Mucosa of stomach (tissue), 1 donor: ENCODE results near the gene C9orf72.

Experiments used
- H3K27me3 ChIP-seq: one replicate; pipeline ENCODE4 v1.7.0; 2013; ENCODE audit warnings: mild to moderate bottlenecking, low read length; ENCODE audit not compliant: control insufficient read depth, insufficient read depth
- H3K36me3 ChIP-seq: one replicate; pipeline ENCODE4 v1.7.0; 2013; ENCODE audit warnings: low read length; ENCODE audit not compliant: control insufficient read depth, insufficient read depth
- H3K4me1 ChIP-seq: one replicate; pipeline ENCODE4 v1.7.0; 2013; ENCODE audit warnings: mild to moderate bottlenecking, low read length; ENCODE audit not compliant: control insufficient read depth, insufficient read depth
- H3K4me3 ChIP-seq: one replicate; pipeline ENCODE4 v1.7.0; 2013; ENCODE audit warnings: low read length
- H3K9ac ChIP-seq: one replicate; pipeline ENCODE4 v1.7.0; 2013; ENCODE audit warnings: mild to moderate bottlenecking, low read length, moderate library complexity
- H3K9me3 ChIP-seq: one replicate; pipeline ENCODE4 v1.7.0; 2013; ENCODE audit warnings: mild to moderate bottlenecking, low read length, moderate library complexity; ENCODE audit not compliant: control insufficient read depth
- donor health status: Pancreatic carcinoma.

The C9orf72 gene

DNA sequence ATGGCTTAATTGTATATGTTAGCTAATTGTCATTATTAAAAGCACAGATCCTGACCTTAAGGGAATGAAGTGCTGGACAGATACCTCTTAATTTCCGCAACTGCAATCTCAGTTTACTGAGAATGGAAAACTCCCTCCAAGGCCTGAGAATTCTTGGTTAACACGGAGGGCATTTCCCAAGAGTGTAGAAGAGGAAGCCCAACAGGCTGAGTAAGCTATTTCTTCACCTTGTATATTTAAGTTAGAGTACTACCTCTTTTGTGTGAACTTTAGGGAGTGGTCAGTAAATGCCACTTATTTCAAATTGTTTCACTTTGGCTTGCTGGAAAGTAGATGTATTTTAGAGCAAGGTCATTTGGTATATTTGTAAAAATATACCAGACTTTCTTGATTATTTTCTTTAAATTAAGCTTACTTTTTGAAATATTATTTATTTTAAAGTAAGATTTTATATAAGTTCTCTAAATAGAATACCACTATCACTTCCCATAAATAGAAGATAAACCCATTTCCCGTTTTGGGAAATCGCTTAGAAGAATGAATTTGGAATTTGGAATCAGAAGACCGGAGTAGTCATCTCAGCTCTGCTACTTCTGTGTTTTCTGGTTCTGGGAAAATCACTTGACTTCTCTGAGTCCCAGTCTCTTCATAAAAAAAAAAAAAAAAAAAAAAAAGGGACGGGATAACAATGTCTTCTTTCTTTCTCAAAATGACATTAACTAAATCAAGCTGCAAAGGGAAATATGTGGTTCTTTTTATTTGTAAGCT is 26.0 kb upstream of the C9orf72 start:
- Histone ChIP-seq H3K4me1 (peaks cover 9% of the 10 kb centered on the region), H3K9ac (no peak overlapping the region), H3K4me3 (no peak overlapping the region), H3K9me3 (no peaks in the 10 kb centered on the region), H3K27me3 (no peaks in the 10 kb centered on the region), H3K36me3 (no peaks in the 10 kb centered on the region)

DNA sequence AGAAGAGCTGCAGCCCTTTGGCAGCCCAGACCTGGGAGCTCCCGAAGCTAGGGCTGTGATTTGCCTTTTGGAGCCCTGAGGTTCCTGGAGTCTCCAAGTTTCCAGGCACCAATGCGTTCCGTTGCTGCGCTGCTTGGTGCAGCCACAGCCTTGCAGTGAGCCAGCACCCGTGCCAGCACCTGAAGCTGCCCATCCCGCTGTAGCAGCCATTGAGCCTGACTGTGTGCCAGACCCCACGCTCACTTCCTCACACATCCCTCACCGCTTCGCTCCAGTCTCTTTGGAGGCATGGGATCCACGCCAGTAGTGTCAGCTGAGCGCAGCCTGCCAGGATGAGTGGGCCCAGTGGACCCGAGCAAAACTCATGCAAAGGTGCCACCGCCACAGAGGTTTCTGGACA is 22.5 kb upstream of the C9orf72 start:
- H3K36me3 ChIP-seq: no peaks in the 10 kb centered on the region
- no peak overlapping the region for H3K9ac ChIP-seq
- H3K27me3 ChIP-seq: no peaks in the 10 kb centered on the region
- H3K4me3 ChIP-seq: no peak overlapping the region
- peaks cover 9% of the 10 kb centered on the region for H3K4me1 ChIP-seq
- no peaks in the 10 kb centered on the region for H3K9me3 ChIP-seq

DNA sequence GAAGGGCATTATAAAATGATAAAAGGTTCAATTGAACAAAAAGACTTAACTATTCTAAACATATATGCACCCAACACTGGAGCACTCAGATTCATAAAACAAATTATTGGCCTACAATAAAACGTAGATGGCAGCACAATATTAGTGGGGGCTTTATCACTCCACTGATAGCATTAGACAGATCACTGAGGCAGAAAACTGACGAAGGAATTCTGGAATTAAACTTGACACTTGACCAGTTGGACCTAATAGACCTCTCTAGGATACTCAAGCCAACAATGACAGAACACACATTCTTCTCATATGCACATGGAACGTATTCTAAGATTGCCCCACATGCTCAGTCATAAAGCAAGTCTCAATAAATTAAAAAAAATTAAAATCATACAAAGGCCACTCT is 18.4 kb upstream of the C9orf72 start:
- no peaks in the 10 kb centered on the region for H3K36me3 ChIP-seq
- H3K4me1 ChIP-seq: no peaks in the 10 kb centered on the region
- H3K27me3 ChIP-seq: no peaks in the 10 kb centered on the region
- no peak overlapping the region for H3K4me3 ChIP-seq
- no peaks in the 10 kb centered on the region for H3K9me3 ChIP-seq
- no peak overlapping the region for H3K9ac ChIP-seq

DNA sequence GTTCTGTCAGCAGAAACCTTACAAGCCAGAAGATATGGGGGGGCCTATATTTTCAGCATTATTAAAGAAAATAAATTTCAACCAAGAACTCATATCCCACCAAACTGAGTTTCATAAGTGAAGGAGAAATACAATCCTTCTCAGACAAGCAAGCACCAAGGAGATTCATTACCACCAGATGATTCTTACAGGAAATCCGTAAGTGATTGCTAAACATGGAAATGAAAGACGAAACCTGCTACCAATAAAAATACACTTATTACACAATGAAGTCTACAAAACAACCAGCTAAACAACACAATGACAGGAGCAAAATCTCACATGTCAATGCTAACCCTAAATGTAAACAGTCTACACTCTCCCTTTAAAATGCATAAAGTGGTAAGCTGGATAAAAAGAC is 17.8 kb upstream of the C9orf72 start:
- no peak overlapping the region for H3K9ac ChIP-seq
- H3K36me3 ChIP-seq: no peaks in the 10 kb centered on the region
- no peaks in the 10 kb centered on the region for H3K9me3 ChIP-seq
- no peak overlapping the region for H3K4me3 ChIP-seq
- H3K4me1 ChIP-seq: no peaks in the 10 kb centered on the region
- H3K27me3 ChIP-seq: no peaks in the 10 kb centered on the region

DNA sequence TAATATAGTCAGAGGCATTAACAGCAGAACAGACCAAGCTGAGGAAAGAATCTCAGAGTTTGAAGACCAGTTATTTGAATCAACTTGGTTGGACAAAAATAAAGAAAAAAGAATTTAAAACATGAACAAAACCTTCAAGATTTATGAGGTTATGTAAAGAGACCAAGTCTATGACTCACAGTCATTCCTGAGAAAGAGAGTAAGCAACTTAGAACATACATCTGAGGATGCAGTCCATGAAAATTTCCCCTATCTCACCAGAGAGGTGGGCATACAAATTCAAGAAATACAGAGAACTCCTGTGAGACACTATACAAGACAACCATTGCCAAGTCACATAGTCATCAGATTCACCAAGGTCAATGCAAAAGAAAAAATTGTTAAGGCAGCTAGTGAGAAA is 17.4 kb upstream of the C9orf72 start:
- Histone ChIP-seq H3K9ac (no peak overlapping the region), H3K4me3 (no peak overlapping the region), H3K9me3 (no peaks in the 10 kb centered on the region), H3K4me1 (no peaks in the 10 kb centered on the region), H3K27me3 (no peaks in the 10 kb centered on the region), H3K36me3 (no peaks in the 10 kb centered on the region)

DNA sequence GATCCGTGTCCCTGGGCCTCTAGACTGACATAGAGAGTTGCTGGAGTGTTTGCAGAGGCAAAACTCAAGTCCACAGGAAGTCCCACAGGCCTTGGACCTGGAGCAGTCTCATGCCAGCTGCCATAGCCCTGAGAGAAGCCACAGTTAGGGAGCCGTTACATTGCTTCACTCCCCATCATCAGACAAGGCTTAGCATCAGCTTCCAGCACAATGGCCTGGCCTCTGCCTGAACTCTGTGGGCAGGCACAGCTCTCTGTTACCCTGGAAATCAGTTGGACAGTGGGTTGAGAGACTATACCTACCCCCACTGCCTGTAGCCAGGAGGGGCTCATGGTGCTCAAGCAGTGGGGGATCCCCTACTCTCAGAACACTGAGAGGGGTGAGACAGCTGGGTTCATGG is 16.2 kb upstream of the C9orf72 start:
- H3K4me1 ChIP-seq: no peaks in the 10 kb centered on the region
- H3K36me3 ChIP-seq: no peaks in the 10 kb centered on the region
- H3K27me3 ChIP-seq: no peaks in the 10 kb centered on the region
- H3K9ac ChIP-seq: no peak overlapping the region
- no peaks in the 10 kb centered on the region for H3K9me3 ChIP-seq
- no peak overlapping the region for H3K4me3 ChIP-seq

DNA sequence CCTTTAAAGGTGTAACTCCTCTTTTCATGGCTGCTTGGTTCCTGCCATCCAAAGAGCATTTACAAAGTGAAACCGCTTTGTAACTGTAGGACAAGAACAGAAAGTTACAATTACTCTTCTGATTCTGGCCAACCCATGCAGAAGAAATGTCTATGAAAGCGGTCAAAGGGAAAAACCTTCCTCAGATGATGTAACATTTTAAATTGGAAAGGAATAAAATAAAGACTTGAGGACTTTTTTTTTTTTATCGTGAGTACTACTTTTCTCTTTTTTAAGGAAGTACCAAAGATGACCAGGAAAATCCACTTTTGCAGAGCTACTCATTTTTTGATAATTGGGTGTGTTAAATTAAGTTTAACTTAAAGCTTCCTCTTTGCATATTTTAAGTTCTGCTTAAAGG is 13.0 kb upstream of the C9orf72 start:
- no peaks in the 10 kb centered on the region for H3K27me3 ChIP-seq
- no peaks in the 10 kb centered on the region for H3K9me3 ChIP-seq
- H3K4me1 ChIP-seq: no peaks in the 10 kb centered on the region
- no peak overlapping the region for H3K9ac ChIP-seq
- no peak overlapping the region for H3K4me3 ChIP-seq
- H3K36me3 ChIP-seq: no peaks in the 10 kb centered on the region

DNA sequence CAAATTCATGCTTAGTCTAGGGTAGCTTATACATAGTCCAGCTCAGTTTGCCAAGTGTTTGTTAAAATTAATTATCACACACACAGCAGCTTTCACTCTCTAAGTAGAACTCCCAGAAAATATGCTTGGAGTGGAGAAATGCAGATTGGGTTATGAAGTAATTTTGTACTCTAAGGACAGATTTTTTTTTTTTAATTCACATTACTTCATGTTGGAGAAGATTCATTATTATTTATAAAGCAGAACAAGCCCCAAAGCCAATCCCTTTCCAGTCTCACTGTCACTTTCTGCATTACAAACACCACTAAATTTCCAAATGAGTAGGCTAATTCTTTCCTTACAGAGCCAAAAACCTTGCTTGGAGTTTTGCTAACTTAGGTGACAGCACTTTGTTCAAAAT is 11.7 kb upstream of the C9orf72 start:
- no peaks in the 10 kb centered on the region for H3K9me3 ChIP-seq
- no peaks in the 10 kb centered on the region for H3K27me3 ChIP-seq
- no peak overlapping the region for H3K9ac ChIP-seq

DNA sequence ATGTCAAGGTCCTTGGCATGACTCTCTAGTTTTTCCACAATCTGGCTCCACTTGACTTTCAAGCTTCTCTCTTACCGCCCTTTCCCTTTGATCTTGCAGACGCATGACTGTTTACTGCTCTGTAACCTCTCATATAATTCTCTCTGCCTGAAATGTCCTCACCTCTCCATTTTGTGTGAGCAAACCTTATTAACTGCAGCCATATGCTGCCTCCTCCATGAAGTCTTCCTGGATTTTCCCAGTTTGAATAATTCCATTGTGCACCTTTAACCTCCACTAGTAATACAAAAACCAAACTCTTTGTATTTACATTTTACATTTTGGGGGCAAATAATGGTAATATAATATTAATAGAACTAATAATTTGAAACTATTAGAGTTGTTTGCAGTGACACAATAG is 9.5 kb upstream of the C9orf72 start:
- H3K9me3 ChIP-seq: no peaks in the 10 kb centered on the region
- no peaks in the 10 kb centered on the region for H3K4me1 ChIP-seq
- no peaks in the 10 kb centered on the region for H3K27me3 ChIP-seq
- H3K9ac ChIP-seq: no peak overlapping the region
- H3K4me3 ChIP-seq: no peak overlapping the region
- H3K36me3 ChIP-seq: no peaks in the 10 kb centered on the region

More for the DNA sequence above, 11.7 kb upstream of the C9orf72 start:
- H3K4me1 ChIP-seq: no peaks in the 10 kb centered on the region
- H3K36me3 ChIP-seq: no peaks in the 10 kb centered on the region
- H3K4me3 ChIP-seq: no peak overlapping the region

DNA sequence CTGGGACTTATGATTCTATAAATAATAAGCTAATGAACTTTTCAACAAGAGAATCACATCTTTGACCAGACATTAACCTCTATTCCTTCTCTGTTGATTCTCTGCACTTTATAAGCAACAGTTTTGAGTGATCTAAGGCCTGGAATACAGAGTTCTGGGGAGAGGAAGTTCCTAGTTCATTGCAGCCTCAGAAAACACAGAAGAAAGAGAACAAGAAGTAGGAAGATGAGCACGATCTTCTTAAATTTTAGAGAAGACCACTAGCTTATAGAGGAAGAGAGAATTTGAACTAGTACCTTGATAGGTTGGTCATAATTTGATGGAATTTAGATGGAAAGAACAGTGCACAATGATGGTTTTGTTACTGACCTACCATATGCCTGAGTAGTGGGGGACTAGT is 8.5 kb upstream of the C9orf72 start:
- Histone ChIP-seq H3K4me3 (no peak overlapping the region), H3K9ac (no peak overlapping the region), H3K4me1 (no peaks in the 10 kb centered on the region), H3K9me3 (no peaks in the 10 kb centered on the region), H3K27me3 (no peaks in the 10 kb centered on the region), H3K36me3 (no peaks in the 10 kb centered on the region)

DNA sequence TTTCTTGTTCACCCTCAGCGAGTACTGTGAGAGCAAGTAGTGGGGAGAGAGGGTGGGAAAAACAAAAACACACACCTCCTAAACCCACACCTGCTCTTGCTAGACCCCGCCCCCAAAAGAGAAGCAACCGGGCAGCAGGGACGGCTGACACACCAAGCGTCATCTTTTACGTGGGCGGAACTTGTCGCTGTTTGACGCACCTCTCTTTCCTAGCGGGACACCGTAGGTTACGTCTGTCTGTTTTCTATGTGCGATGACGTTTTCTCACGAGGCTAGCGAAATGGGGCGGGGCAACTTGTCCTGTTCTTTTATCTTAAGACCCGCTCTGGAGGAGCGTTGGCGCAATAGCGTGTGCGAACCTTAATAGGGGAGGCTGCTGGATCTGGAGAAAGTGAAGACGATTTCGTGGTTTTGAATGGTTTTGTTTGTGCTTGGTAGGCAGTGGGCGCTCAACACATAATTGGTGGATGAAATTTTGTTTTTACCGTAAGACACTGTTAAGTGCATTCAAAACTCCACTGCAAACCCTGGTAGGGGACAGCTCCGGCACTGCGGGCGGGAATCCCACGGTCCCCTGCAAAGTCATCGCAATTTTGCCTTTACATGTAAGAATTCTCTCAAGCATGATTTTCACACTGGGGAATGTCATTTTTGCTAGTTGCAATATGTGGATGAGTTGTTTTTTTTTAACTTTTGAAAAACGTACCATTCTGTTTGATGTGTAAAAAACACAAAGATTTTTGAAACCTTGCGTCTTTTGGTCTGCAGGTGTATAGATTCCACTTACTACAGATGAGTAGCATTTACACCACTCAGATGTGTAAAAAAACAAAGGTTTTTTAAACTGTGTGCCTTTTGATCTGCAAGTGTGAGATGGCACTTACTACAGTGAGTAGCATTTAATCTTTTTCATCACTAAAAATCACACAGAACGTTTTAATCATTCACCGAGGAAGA is 631 bp upstream of the C9orf72 start:
- H3K36me3 ChIP-seq: no peaks in the 10 kb centered on the region
- H3K9ac ChIP-seq: peak overlapping the region; percentile 67
- H3K27me3 ChIP-seq: no peaks in the 10 kb centered on the region
- H3K4me3 ChIP-seq: peak overlapping the region; percentile 52
- H3K4me1 ChIP-seq: peaks cover 19% of the 10 kb centered on the region
- no peaks in the 10 kb centered on the region for H3K9me3 ChIP-seq

DNA sequence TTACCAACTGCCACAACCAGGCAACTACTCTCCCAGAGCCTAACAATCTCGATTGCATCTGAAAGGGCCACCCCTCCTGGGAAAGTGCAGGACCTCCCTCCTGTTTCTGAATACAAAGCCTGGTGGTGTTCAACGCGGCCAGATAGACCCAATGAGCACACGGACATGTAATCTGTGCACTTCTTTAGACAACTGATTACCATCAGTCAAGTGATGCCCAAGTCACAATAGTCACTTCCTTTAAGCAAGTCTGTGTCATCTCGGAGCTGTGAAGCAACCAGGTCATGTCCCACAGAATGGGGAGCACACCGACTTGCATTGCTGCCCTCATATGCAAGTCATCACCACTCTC is 739 bp downstream of the C9orf72 start:
- Histone ChIP-seq H3K36me3 (no peaks in the 10 kb centered on the region), H3K4me1 (peaks cover 26% of the 10 kb centered on the region), H3K9me3 (no peaks in the 10 kb centered on the region), H3K9ac (peak overlapping the region; percentile 80), H3K27me3 (no peaks in the 10 kb centered on the region), H3K4me3 (peak overlapping the region; percentile 52)
